Mucosa of stomach (tissue), 1 donor: ENCODE results near the gene PRDX4.

ENCODE experiments used
- H3K27me3 ChIP-seq: one replicate; pipeline ENCODE4 v1.7.0; 2013; ENCODE audit warnings: mild to moderate bottlenecking, low read length; ENCODE audit not compliant: control insufficient read depth, insufficient read depth
- H3K36me3 ChIP-seq: one replicate; pipeline ENCODE4 v1.7.0; 2013; ENCODE audit warnings: low read length; ENCODE audit not compliant: control insufficient read depth, insufficient read depth
- H3K4me1 ChIP-seq: one replicate; pipeline ENCODE4 v1.7.0; 2013; ENCODE audit warnings: mild to moderate bottlenecking, low read length; ENCODE audit not compliant: control insufficient read depth, insufficient read depth
- H3K4me3 ChIP-seq: one replicate; pipeline ENCODE4 v1.7.0; 2013; ENCODE audit warnings: low read length
- H3K9ac ChIP-seq: one replicate; pipeline ENCODE4 v1.7.0; 2013; ENCODE audit warnings: mild to moderate bottlenecking, low read length, moderate library complexity
- H3K9me3 ChIP-seq: one replicate; pipeline ENCODE4 v1.7.0; 2013; ENCODE audit warnings: mild to moderate bottlenecking, low read length, moderate library complexity; ENCODE audit not compliant: control insufficient read depth
- donor health status: Pancreatic carcinoma.

The PRDX4 gene

DNA sequence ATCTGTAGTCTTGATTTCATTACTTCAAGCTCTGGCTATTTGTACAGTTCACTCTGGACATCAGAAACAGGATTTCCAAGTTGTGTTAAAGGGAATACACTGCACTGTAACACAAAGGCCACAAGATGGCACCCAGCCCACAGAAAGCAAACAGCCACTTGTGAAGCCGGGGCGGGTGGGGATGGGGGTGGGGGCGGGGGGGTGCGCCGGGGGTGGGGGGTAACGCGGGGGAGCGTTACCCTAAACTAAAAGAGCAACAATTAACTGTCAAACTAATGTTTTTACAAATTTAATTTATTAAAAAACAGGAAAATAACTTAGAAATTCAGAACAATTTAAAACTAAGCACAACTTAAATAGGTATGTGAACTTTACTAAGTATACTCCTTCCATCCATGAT, 27.3 kb downstream of the PRDX4 start:
- Histone ChIP-seq H3K27me3 (no peaks in the 10 kb centered on the region), H3K36me3 (no peaks in the 10 kb centered on the region), H3K4me1 (no peaks in the 10 kb centered on the region), H3K9me3 (no peaks in the 10 kb centered on the region), H3K9ac (no peak overlapping the region), H3K4me3 (no peak overlapping the region)

DNA sequence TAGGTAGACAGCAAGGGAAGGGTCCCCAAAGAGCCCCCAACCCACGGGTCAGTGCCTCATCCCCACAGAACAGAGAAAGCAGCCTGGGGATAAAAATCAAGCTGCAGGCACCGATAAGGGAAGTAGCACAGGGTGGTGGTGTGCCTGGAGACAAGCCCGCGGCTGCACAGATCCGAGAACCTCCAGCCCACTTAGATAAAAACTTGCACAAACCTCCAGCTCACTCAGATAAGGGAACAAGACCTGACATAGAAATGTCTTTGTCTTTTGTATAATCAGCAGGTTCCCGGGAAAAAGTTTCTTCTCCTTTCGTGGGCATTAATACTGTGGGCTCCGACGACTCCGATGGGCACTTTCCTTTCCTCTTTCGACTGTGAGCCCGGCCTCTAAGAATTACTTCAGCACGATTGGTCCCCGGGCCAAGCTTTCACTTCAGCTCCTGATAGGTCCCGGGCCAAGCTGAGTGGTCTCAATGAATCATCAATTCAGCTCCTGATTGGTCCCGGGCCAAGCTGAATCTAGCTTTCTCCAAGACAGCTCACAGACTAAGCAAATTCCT, 32.4 kb downstream of the PRDX4 start:
- Histone ChIP-seq H3K9me3 (no peaks in the 10 kb centered on the region), H3K4me1 (no peaks in the 10 kb centered on the region), H3K9ac (no peak overlapping the region), H3K4me3 (no peak overlapping the region), H3K27me3 (no peaks in the 10 kb centered on the region), H3K36me3 (peaks cover 2% of the 10 kb centered on the region)

DNA sequence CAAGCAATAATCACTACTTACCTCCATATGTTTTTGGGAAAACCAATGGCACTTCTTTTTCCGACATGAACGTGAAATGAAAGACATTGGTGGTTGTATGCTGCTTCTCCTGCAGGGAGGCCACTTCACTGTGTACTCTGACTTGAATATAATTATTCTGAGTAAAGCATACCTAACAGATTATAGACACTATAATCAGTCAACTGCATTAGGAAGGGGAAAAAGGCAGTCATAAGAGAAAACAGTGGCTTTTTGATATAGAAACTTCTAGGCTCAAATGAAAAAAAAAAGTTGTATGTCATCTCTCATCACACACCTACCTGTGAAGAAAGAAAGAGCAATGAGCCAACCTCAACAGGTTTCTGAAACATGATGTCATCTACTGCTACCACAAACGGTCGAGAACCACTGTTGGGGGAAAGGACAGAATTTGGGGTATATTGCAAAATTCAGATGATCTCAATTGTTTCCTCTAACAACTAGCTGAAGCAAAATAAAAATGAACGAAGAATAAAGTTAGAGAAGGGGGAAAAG, 37.4 kb downstream of the PRDX4 start:
- peaks cover 4% of the 10 kb centered on the region for H3K36me3 ChIP-seq
- no peaks in the 10 kb centered on the region for H3K4me1 ChIP-seq
- H3K27me3 ChIP-seq, result no peaks in the 10 kb centered on the region

DNA sequence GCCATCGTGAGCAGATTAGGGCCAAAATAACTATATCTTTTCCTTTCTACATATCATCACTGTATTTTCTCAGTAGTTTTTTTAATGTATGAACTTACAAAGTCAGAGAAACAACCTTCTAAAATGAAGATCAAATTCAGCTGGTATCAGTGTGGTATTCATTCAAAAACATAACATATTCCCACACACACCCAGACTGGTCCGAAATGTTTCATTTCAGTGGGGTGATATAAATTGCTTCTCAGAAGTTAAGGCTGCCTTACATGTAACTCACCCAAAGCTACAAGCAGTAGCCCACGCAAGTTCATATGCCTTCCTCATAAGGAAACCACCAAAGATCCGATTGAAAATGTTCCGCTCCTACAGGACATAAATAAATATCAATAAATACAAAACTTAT, 37.9 kb downstream of the PRDX4 start:
- Histone ChIP-seq H3K9ac (no peak overlapping the region), H3K4me1 (no peaks in the 10 kb centered on the region), H3K9me3 (no peaks in the 10 kb centered on the region), H3K27me3 (no peaks in the 10 kb centered on the region), H3K36me3 (peaks cover 4% of the 10 kb centered on the region), H3K4me3 (no peak overlapping the region)

More for the DNA sequence above, 37.4 kb downstream of the PRDX4 start:
- Histone ChIP-seq H3K9ac (no peak overlapping the region), H3K9me3 (no peaks in the 10 kb centered on the region), H3K4me3 (no peak overlapping the region)

DNA sequence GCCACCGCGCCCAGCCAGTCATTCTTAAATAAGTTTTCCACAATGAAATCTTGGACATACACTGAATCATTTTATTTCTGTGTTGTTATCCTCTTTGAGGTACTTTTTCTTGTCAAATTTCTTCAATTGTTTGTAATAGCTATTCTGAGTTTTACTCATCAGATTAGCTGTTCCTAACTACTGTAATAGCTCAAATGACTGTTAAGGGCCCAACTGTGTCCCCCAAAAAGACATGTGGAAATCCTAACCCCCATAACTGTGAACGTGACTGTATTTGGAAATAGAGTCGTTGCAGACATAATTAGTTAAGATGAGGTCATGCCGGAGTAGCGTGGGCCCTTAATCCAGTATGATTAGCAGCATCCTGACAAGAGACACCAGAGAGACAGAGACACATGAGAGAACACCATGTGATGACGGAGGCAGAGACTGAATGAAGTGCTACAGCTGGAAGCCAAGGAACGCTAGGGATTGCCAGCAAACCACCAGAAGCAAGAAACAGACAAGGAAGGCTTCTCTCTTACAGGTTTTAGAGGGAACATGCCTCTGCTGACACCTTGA, 52.9 kb downstream of the PRDX4 start:
- Histone ChIP-seq H3K9ac (no peak overlapping the region), H3K36me3 (no peaks in the 10 kb centered on the region), H3K4me3 (no peak overlapping the region), H3K9me3 (no peaks in the 10 kb centered on the region), H3K4me1 (no peaks in the 10 kb centered on the region), H3K27me3 (no peaks in the 10 kb centered on the region)

DNA sequence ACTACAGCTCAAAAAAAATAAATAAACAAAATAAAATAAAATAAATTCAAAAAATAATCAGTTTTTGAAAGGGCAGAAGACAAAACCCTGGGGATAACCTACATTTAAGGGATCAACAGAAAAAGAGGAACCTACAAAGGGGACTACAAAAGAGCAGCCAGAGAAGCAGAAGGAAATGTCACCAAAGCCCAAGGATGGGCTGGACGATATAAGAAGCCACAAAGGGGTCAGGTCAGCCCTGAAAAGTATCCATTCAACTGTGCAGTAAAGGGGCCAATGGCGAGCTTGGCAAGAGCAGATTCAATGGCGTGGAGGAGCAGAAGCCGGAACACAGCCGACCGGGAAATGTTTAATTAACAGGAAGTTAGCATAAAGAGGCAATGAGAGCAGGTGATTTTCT, 58.9 kb downstream of the PRDX4 start:
- no peaks in the 10 kb centered on the region for H3K36me3 ChIP-seq

DNA sequence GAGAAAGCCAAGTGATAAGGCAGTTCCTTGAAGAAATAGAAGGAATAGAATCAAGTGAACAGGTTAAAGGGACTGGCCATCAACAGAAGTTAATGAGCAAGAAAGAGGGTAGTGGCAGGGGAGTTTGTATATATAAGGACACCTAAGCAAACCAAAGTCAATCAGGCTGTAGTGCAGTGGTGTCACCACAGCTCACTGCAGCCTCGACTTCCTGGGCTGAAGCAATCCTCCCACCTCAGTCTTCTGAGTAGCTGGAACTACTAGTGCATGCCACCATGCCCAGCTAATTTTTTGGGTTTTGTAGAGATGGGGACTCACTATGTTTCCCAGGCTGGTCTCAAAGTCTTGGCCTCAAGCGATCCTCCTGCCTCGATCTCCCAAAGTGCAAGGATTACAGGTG, 59.9 kb downstream of the PRDX4 start:
- Histone ChIP-seq H3K36me3 (no peaks in the 10 kb centered on the region), H3K9ac (no peak overlapping the region), H3K27me3 (no peaks in the 10 kb centered on the region), H3K4me3 (no peak overlapping the region), H3K9me3 (no peaks in the 10 kb centered on the region), H3K4me1 (no peaks in the 10 kb centered on the region)

More for the DNA sequence above, 58.9 kb downstream of the PRDX4 start:
- no peaks in the 10 kb centered on the region for H3K9me3 ChIP-seq
- H3K4me1 ChIP-seq, result no peaks in the 10 kb centered on the region
- H3K4me3 ChIP-seq, result no peak overlapping the region
- no peak overlapping the region for H3K9ac ChIP-seq
- H3K27me3 ChIP-seq, result no peaks in the 10 kb centered on the region

DNA sequence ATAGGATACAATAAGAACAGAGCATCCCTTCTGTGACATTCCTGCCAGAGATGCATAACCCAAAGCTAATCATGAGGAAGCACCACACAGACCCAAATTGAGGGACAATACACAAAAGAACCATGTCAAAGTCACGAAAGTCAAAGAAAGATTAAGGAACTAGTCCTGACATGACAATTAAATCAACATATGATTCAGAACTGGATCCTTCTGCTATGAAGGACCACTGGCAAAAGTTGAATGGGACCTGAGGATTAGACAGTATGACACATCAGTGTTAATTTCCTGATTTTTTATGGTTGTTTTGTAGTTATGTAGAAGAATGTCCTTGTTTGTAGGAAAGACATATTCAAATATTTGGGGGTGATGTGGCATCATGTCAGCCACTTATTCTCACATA, 61.9 kb downstream of the PRDX4 start:
- Histone ChIP-seq H3K4me3 (no peak overlapping the region), H3K9me3 (no peaks in the 10 kb centered on the region), H3K27me3 (no peaks in the 10 kb centered on the region), H3K4me1 (no peaks in the 10 kb centered on the region), H3K9ac (no peak overlapping the region), H3K36me3 (no peaks in the 10 kb centered on the region)

DNA sequence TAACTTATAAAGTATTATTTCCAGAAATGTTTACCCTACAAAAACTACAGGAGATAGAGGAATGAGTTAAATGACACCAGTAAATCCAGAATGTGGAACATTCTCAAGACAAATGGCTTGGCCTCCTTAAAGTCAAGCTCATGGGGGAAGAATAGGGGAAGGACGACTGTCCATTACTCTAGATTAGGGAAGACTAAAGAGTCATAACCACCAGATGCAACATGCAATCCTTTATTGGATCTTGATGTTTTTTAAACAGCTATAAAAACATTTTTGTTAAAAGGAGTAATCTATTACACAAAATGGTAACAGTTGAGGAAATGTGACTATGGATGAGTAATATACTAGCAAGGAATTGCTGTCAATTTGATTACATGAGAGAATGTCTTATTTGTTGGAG, 64.7 kb downstream of the PRDX4 start:
- Histone ChIP-seq H3K9ac (no peak overlapping the region), H3K4me1 (no peaks in the 10 kb centered on the region), H3K4me3 (no peak overlapping the region), H3K9me3 (no peaks in the 10 kb centered on the region), H3K36me3 (no peaks in the 10 kb centered on the region), H3K27me3 (no peaks in the 10 kb centered on the region)

DNA sequence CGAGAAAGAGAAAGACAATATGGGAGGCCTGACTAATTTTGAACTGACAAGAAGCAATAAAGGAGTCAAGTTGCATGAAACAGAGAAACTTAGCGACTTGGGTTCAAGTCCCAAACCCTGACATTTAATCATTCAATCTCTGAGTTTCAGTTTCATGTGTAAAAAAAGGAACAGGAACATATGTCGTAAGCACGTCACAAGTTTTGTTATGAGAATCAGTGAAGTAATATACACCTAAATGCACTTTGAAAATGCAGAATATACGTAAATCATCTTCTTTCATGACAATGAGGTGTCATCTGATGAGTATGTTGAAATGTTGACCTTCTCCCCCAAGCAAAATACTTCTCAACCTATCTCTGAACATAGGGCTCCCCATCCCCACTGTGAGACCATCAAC, 65.4 kb downstream of the PRDX4 start:
- H3K4me3 ChIP-seq, result no peak overlapping the region
- H3K27me3 ChIP-seq, result no peaks in the 10 kb centered on the region
- no peaks in the 10 kb centered on the region for H3K9me3 ChIP-seq
- no peaks in the 10 kb centered on the region for H3K4me1 ChIP-seq
- H3K9ac ChIP-seq, result no peak overlapping the region
- H3K36me3 ChIP-seq, result no peaks in the 10 kb centered on the region
